Loucy (cell line): ENCODE results near the gene RASAL1.

Experiments used
- H2AFZ ChIP-seq: fragments of 200-600 bp; sonication (generic); 2 replicates; pipeline ENCODE4 v1.6.0; 2016; ENCODE audit warnings: antibody characterized with exemption, mild to moderate bottlenecking, low read length, moderate library complexity
- H3F3A ChIP-seq: fragments of 200-600 bp; 2 replicates; pipeline ENCODE4 v1.6.0; 2016; ENCODE audit warnings: antibody characterized with exemption, low read depth, mild to moderate bottlenecking
- H3K27me3 ChIP-seq: fragments of 200-600 bp; sonication (generic); 2 replicates; pipeline ENCODE4 v1.6.1; 2014; ENCODE audit warnings: low read length, mild to moderate bottlenecking; ENCODE audit not compliant: insufficient read depth, poor library complexity, severe bottlenecking
- H3K36me3 ChIP-seq: fragments of 200-600 bp; sonication (generic); 2 replicates; pipeline ENCODE4 v1.6.1; 2016; ENCODE audit warnings: low read length; ENCODE audit not compliant: insufficient read depth
- H3K4me1 ChIP-seq: fragments of 200-600 bp; sonication (generic); 2 replicates; pipeline ENCODE4 v1.5.1; 2014; ENCODE audit warnings: low read length, mild to moderate bottlenecking; ENCODE audit not compliant: insufficient read depth, poor library complexity, severe bottlenecking
- H3K4me2 ChIP-seq: fragments of 200-600 bp; sonication (generic); 2 replicates; pipeline ENCODE4 v1.6.0; 2014; ENCODE audit warnings: antibody characterized with exemption, low read length, low read depth, mild to moderate bottlenecking; ENCODE audit not compliant: poor library complexity, severe bottlenecking
- H3K4me3 ChIP-seq: fragments of 200-600 bp; sonication (generic); 2 replicates; pipeline ENCODE4 v1.5.1; 2014; ENCODE audit warnings: low read length, mild to moderate bottlenecking, mixed read lengths; ENCODE audit not compliant: poor library complexity, severe bottlenecking
- H3K79me2 ChIP-seq: fragments of 200-600 bp; sonication (generic); 2 replicates; pipeline ENCODE4 v1.6.1; 2014; ENCODE audit warnings: low read length; ENCODE audit not compliant: insufficient read depth
- H3K9ac ChIP-seq: fragments of 200-600 bp; sonication (generic); 2 replicates; pipeline ENCODE4 v1.6.0; 2014; ENCODE audit warnings: mild to moderate bottlenecking, low read depth, low read length, moderate library complexity; ENCODE audit not compliant: poor library complexity, severe bottlenecking
- H3K9me2 ChIP-seq: fragments of 200-600 bp; sonication (generic); replicated peaks from 2 replicates; pipeline ENCODE4 v1.6.1; 2016; ENCODE audit warnings: low read depth, low read length, mixed read lengths
- H3K9me3 ChIP-seq: fragments of 200-600 bp; sonication (generic); 2 replicates; pipeline ENCODE4 v1.6.1; 2014; ENCODE audit warnings: mild to moderate bottlenecking, antibody characterized with exemption, low read length, low read depth; ENCODE audit not compliant: insufficient read depth
- H4K20me1 ChIP-seq: fragments of 200-600 bp; sonication (generic); 2 replicates; pipeline ENCODE4 v1.6.0; 2014; ENCODE audit warnings: antibody characterized with exemption, low read length, mild to moderate bottlenecking; ENCODE audit not compliant: insufficient read depth, poor library complexity, severe bottlenecking
- CTCF ChIP-seq: fragments of 200-600 bp; sonication (generic); conservative IDR thresholded peaks from 2 replicates; pipeline ENCODE4 v1.5.1; 2014; ENCODE audit warnings: mild to moderate bottlenecking, antibody characterized with exemption, low read length
- EZH2phosphoT487 ChIP-seq: fragments of 200-600 bp; IDR thresholded peaks from 2 replicates; pipeline ENCODE4 v1.6.1; 2018; ENCODE audit warnings: antibody characterized with exemption, mild to moderate bottlenecking, moderate library complexity, borderline replicate concordance

The RASAL1 gene

GRCh38 chr12:113052326-113052725, 83.2 kb downstream of the RASAL1 start:
- TF ChIP-seq CTCF = no peak
- no peak overlapping the region for H2AFZ ChIP-seq
- H3K27me3 ChIP-seq = no peaks in the 10 kb centered on the region
- H3K9ac ChIP-seq = no peak overlapping the region
- H3K36me3 ChIP-seq = no peaks in the 10 kb centered on the region
- no peaks in the 10 kb centered on the region for H3F3A ChIP-seq
- no peaks in the 10 kb centered on the region for H4K20me1 ChIP-seq
- no peaks in the 10 kb centered on the region for H3K4me1 ChIP-seq
- H3K9me2 ChIP-seq = no peaks in the 10 kb centered on the region
- no peaks in the 10 kb centered on the region for H3K79me2 ChIP-seq
- no peaks in the 10 kb centered on the region for H3K9me3 ChIP-seq
- no peak overlapping the region for H3K4me2 ChIP-seq
- H3K4me3 ChIP-seq = no peak overlapping the region

GRCh38 chr12:113051759-113052158, 83.8 kb downstream of the RASAL1 start:
- Histone ChIP-seq H4K20me1 (no peaks in the 10 kb centered on the region), H3K9me2 (no peaks in the 10 kb centered on the region), H3K4me3 (no peak overlapping the region), H3K79me2 (no peaks in the 10 kb centered on the region), H3K27me3 (no peaks in the 10 kb centered on the region), H3F3A (no peaks in the 10 kb centered on the region), H3K9ac (no peak overlapping the region), H3K36me3 (no peaks in the 10 kb centered on the region), H3K4me1 (no peaks in the 10 kb centered on the region), H3K4me2 (no peak overlapping the region), H2AFZ (no peak overlapping the region), H3K9me3 (no peaks in the 10 kb centered on the region)
- TF ChIP-seq CTCF (no peak), EZH2phosphoT487 (no peak)

- no peaks in the 10 kb centered on the region for H3K4me1 ChIP-seq
- no peaks in the 10 kb centered on the region for H3K9me2 ChIP-seq
- H3K9ac ChIP-seq = no peak overlapping the region
- no peaks in the 10 kb centered on the region for H3K27me3 ChIP-seq
- no peaks in the 10 kb centered on the region for H3K36me3 ChIP-seq
- H4K20me1 ChIP-seq = no peaks in the 10 kb centered on the region
- no peaks in the 10 kb centered on the region for H3F3A ChIP-seq
- no peaks in the 10 kb centered on the region for H3K79me2 ChIP-seq
- TF ChIP-seq CTCF (no peak), EZH2phosphoT487 (no peak)
- no peak overlapping the region for H2AFZ ChIP-seq
- no peak overlapping the region for H3K4me3 ChIP-seq
- no peak overlapping the region for H3K4me2 ChIP-seq
- H3K9me3 ChIP-seq = no peaks in the 10 kb centered on the region
These were observed 84.8 kb downstream of the RASAL1 start for GRCh38 chr12:113050795-113051194.
